GM12873 (cell line): ENCODE measurements around the gene ZNF740.

Experiments used
- TF ChIP-seq, protein P1 (sequence below): IDR thresholded peaks from 2 replicates; pipeline ENCODE4 v1.5.1; 2012; ENCODE audit warnings: low read depth, mild to moderate bottlenecking, moderate library complexity, low read length, control low read depth; ENCODE audit not compliant: insufficient read depth; ENCODE audit errors: missing control alignments

The ZNF740 gene

DNA sequence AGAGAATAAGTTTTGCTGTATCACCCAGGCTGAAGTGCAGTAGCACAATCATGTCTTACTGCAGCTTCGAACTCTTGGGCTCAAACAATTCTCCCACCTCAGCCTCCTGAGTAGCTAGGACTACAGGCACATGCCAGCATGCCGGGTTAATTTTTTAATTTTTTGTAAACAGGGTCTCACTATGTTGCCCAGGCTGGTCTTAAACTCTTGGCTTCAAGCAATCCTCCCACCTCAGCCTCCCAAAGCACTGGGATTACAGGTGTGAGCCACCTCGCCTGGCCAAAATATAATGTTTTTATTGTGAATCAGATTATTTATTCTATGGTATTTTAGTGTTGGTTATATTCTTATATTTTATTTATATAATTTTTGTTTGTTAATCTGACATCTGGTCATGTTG lies 3.8 kb upstream of the ZNF740 start:
- TF ChIP-seq, protein P1, sequence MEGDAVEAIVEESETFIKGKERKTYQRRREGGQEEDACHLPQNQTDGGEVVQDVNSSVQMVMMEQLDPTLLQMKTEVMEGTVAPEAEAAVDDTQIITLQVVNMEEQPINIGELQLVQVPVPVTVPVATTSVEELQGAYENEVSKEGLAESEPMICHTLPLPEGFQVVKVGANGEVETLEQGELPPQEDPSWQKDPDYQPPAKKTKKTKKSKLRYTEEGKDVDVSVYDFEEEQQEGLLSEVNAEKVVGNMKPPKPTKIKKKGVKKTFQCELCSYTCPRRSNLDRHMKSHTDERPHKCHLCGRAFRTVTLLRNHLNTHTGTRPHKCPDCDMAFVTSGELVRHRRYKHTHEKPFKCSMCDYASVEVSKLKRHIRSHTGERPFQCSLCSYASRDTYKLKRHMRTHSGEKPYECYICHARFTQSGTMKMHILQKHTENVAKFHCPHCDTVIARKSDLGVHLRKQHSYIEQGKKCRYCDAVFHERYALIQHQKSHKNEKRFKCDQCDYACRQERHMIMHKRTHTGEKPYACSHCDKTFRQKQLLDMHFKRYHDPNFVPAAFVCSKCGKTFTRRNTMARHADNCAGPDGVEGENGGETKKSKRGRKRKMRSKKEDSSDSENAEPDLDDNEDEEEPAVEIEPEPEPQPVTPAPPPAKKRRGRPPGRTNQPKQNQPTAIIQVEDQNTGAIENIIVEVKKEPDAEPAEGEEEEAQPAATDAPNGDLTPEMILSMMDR = no peak

DNA sequence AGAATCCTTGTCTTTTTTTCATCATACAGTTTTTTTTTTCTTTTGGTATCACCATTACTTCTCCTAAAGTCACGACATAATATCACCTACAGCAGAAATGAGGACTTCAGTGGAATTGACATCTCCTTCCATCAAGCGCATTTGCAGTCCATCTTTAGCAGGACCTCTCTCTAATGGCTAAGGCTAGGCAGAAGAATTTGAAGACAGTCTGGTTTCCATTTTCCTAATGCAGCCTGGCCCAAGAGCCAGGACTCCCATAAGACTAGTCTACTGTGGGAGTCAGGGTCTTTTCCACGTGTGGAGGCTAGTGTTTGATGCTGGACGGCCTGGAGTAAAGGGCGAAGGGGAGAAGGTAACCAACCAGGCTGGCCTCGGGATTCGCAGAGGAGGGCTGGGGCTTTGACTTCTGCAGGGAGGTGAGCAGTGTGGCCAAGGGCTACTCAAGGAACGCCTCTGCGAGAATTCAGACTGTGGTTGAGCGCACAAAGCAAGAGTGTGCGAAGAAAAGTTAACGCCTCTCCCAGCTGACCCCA lies 769 bp upstream of the ZNF740 start:
- TF ChIP-seq, protein P1 = no peak

DNA sequence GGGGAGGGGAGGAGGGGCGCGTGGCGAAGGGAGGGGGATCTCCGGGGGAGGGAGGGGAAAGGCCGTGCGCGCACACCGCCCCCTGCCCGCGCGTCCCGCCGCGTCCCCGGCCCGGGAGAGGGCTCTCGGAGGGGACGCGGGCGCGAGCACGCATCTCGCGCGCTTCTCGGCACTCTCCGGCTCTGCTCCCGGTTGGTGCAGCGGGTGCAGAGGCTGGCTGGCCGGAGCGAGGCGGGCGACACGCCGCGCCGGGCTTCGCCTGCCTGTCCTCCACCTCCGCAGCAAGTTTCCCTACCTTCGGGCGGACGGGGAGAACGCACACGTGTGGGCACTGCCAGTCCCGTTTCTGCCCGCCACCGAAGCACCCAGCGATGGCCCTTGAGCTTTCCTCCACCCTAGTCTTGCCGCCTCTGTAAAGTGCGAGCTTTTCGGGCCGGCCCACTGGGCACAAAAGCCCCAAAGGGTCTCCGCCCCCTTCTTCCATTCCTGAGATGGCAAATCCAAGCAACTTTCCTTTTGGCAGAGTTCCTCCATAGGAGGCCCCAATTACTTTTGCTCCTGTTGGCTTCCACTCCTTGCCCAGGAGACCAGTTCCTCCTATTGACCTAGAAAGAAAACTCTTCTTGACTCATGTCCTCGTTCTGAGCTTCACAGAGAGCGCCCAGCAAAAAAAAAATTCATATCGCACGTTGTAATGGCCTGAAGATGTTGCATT lies 566 bp downstream of the ZNF740 start:
- TF ChIP-seq, protein P1 = no peak

DNA sequence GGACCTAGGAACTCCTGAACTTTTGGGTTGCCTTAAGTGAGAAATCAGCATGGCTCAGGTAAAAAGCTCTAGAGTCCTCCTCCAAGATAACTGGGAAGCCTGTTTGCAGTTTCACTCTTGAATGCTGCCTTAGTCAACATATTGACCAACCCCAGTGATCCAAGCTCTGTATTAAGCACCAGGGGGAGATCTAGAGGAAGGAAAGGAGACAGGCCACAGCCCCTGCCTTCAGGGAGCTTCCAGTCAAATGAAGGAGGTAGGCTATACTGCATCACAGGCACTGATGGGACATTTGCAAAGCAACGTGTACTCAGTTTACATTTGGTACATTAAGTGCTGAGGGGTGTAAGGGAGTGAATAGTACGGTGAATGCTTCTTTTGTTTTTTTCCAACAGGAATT lies 1.4 kb downstream of the ZNF740 start:
- TF ChIP-seq, protein P1 = no peak

DNA sequence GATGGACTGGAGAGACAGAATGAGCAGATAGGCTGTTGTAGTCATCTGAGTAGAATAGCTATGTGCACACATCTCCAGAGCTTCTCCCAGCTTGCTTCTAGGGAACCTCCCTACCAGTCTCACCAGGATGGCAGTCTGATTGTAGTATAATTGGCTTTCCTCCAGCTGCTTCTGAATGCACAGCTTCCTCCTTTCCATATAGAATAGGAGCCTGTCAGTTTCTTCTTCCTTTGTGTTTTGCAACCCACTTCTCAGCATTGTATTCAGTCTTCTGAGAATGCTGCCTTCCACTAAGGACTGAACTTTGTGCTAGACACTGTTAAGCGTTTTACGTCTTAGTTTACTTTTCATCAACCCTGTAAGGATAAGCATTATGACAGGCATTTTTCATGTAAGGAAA lies 2.4 kb downstream of the ZNF740 start:
- TF ChIP-seq, protein P1 = no peak

DNA sequence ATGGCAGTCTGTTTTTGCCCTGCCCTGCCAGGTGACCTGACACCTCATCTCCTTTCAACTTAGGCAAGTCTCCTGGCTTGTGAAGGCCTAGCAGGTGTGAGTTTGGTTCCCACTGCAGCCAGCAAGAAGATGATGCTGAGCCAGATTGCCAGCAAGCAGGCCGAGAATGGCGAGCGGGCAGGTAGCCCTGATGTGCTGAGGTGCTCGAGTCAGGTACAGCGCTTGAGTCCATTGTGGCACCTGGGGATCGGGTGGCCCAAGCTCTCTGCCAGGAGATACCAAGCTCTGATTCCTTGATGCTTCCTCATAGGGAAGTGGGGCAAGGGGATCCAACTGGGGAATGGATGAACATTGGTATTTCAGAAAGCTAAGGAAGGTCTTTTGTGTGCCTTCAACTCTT lies 4.3 kb downstream of the ZNF740 start:
- TF ChIP-seq, protein P1 = no peak

DNA sequence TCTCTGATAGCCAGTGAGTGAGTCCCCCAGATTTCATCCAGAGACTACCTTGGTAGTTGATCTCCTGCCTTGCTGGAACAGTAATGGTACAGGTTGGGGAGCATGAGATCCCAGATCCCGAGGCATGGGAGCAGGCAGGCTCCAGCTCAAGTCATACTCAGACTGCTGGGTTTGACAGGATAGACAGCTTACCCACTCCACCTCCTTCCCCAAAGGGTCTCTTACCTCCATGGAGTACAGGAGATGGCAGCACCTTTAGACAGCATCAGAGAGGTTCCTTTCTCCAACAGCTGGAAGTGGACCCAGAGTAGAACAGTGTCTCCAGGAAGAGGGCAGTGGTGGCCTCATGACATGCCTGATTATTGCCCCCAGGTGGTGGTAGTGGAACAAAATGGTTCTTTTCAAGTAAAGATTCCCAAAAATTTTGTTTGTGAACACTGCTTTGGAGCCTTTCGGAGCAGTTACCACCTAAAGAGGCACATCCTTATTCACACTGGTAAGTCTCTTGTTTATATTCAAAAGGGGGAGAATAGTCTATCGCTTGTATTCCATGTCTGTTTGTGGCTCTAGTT lies 5.1 kb downstream of the ZNF740 start:
- TF ChIP-seq, protein P1 = no peak
